DMS153 treated with DMSO at 0.1 percent for 48 hours (cell line): ENCODE data around the gene MAGI2.
"Not testable (repeated sequence)": the region's sequence is repeated elsewhere in the genome, so short reads cannot be mapped to it uniquely, and the experiment has no call there.

Experiments used
- DNase-seq: peaks from one replicate; lab custom pipeline; 2025; ENCODE audit not compliant: unreplicated experiment; lab: John Stamatoyannopoulos, UW

The MAGI2 gene

DNA sequence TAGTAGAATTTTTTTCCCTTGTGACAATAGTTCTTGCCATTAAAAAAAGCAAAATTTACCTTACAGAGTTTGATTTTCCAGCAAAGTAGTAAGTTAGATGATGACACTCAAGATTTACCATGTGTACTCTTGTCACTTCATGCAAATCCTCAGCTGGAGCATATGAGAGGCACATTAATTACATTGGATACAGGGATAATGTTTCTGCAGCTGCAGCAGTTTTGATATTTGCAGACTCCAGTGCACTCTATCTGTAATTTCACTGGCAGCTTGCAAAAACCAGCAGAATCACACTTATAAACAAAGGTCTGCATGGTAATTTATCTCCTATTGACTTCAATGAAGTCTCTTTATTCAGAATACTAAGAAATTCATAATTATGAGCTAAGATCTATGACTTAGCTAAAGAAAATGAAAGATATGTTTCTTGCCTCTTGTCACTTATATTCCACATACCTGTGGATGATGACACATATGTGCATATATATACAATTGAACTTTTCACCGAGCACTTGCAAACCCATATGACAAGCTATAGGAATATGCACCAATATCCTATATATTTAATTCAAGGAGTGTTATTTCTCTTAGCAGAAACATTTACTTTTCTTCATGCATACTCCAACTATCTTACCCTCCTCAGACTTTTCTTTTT is 1124.3 kb downstream of the MAGI2 start:
- no peak for DNase-seq

- no peak for DNase-seq
Observed at GRCh38 chr7:78327718-78328117, 1125.7 kb downstream of the MAGI2 start.

DNA sequence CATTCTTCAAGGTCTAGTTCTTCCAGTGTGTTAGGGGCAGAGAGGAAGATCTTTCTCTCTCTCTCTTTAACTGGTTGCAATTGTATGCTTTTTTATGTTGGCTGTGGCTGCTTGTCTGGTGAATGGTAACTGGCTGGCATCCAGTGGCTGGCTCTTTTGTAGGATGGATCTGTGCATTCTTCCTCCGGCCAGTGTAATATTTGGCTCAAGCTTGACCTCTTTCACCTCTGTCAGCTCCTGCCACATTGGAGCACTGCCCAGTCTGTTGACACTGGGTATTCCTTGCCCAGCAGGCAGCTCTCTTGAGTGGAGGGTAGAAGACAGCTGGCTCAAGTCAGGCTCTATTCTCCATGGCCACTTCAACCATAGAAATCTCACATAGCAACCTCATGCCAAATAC is 1126.6 kb downstream of the MAGI2 start:
- DNase-seq = no peak

DNA sequence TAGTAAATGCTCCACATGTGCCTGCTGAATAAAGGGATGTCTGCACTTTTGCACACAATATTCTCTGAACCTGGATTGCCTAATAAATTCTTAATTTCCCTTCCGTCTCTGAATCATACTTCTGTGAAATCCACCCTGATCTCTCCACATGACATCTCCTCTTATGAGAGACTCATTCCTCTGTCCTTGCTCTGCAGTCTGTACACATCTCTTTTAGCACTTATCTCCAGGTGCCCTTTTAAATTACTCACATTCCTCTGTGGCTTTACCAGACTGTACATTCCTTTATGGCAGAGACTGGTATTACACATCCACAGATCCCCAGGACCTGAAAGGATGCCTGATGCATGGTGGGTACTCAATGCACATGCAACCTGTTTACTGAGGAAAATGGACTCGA is 1127.3 kb downstream of the MAGI2 start:
- no peak for DNase-seq

DNA sequence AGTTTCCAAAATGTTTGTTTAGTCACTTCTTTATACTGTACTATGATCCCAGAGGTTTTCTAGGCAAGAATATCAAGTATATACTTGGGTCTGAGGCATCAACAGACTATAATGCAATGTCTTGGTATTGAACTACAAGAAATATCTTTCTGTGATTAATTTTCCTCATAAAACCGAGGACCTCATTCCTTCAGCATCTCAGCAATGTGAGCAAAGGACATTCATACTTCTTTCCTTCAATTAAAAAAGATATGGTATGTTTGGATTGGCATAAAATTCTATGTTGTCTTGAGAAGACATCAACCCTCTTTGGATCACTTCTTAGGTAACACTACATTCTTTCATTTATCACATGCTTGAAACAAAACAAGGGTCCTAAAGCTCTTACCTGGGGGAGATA is 1130.3 kb downstream of the MAGI2 start:
- DNase-seq = no peak

DNA sequence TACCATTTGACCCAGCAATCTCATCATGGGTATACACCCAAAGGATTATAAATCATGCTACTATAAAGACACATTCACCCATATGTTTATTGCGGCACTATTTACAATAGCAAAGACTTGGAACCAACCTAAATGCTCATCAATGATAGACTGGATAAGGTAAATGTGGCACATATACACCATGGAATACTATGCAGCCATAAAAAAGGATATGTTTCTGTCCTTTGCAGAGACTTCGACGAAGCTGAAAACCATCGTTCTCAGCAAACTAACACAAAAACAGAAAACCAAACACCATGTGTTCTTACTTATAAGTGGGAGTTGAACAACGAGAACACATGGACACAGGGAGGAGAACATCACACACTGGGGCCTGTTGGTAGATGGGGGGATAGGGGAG is 1131.2 kb downstream of the MAGI2 start:
- not testable (repeated sequence) for DNase-seq

DNA sequence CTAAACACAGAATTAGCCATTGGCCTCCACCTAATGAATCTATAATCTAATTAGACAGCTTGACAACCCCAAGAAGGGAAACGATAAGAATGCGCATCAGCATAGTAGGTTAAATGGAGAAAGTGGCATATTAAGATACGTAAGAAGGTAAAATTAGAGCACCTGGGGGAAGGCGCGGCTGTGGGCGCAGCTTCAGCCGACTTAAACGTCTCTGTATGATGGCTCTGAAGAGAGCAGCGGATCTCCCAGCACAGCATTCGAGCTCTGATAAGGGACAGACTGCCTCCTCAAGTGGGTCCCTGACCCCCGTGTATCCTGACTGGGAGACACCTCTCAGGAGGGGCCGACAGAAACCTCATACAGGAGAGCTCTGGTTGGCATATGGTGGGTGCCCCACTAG is 1136.1 kb downstream of the MAGI2 start:
- no peak for DNase-seq

GRCh38 chr7:78316110-78316509 is 1137.4 kb downstream of the MAGI2 start:
- no peak for DNase-seq

- no peak for DNase-seq
Observed at GRCh38 chr7:78315119-78315518, 1138.3 kb downstream of the MAGI2 start.

DNA sequence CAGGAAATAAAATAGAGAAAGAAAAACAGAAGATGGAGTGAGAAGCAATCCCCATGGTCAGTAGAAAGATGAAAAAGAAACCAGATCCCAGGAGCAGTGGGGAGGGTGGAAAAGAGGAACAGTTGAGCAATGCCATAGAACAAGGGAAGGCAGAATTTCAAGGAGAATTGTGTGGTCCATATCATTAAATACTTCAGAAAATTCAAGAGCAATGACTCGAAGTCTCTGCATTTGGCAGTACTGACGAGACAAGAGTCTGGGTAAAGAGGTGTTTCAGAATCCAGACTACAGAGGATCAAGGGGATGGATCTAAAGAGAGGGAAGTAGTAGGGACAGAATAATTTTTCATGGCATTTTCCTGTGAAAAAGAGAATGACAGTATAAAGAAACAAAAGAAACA is 1142.3 kb downstream of the MAGI2 start:
- DNase-seq = no peak

DNA sequence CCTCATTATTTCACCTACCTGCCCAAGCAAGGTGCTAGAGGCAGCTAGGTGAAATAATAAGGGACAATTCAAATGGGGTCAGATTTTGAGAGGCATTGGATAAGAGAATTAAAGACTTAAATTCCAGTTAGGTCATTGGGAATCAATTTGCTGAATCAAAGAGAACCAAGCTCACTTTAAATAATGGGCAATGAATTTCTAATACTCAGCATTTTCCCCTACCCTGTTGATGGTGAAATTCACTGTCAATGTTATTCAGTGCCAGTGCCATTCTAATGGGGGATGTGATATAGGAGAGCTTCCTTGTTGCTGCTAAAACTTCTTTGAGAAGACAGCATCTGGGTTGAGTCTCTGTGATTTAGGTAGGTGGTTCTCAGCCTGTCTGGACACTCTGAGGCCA is 1145.6 kb downstream of the MAGI2 start:
- no peak for DNase-seq

- no peak for DNase-seq
Observed at GRCh38 chr7:78306634-78307033, 1146.8 kb downstream of the MAGI2 start.

DNA sequence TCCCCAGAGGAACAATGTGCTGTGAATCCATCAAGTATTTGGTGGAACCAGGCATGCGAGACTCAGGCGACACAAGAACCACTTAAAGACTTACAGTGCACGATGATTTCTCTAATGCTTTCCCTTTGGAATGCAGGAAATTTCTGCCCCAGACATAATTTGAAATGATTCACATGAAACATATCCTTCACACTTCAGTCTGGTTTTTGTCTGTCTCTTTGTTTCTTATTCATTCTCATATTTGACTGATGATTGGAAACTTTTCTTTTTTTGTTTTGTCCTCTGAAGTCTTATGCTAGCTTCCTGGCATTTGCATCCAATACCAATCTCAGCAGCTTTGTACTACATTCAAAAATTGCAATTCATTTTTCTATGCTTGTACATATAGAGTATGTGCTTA is 1152.1 kb downstream of the MAGI2 start:
- no peak for DNase-seq

- no peak for DNase-seq
Observed at GRCh38 chr7:78299088-78299487, 1154.4 kb downstream of the MAGI2 start.

DNA sequence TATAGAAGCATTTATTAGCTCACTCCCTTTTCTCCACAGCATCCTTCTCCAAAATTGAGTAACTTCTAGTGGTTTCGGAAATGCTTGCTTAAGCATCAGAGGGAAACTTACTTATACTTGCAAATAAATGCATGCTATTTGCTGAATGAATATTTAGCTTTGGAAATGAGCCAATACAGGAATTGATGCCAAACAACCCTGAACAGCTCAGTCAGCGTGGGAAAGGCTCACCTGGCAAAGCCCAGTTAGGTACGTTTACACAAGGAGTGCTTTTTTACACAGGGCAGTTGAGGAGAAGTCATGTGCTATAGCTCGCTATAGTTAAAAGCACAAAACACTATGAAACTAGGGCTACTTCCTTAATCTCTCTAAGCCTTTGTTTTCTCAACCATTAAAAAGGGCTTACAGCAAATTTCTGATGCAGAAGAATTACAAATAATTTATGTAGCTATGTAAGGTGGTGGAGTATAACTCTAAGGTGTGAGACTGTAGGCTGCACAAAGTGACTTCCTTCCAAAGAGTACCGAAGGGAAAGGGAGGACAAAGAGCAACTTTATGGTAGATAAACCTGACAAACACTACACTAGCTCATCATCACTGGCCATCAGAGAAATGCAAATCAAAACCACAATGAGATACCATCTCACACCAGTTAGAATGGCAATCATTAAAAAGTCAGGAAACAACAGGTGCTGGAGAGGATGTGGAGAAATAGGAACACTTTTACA is 1156.7 kb downstream of the MAGI2 start:
- peak; percentile 16 for DNase-seq

GRCh38 chr7:78296046-78296597 is 1157.3 kb downstream of the MAGI2 start:
- no peak for DNase-seq

DNA sequence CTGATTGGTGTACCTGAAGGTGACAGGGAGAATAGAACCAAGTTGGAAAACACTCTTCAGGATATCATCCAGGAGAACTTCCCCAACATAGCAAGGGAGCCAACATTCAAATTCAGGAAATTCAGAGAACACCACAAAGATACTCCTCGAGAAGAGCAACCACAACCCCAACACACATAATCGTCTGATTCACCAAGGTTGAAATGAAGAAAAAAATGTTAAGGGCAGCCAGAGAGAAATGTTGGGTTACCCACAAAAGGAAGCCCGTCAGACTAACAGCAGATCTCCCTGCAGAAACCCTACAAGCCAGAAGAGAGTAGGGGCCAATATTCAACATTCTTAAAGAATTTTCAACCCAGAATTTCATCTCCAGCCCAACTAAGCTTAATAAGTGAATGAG is 1164.0 kb downstream of the MAGI2 start:
- DNase-seq = not testable (repeated sequence)

DNA sequence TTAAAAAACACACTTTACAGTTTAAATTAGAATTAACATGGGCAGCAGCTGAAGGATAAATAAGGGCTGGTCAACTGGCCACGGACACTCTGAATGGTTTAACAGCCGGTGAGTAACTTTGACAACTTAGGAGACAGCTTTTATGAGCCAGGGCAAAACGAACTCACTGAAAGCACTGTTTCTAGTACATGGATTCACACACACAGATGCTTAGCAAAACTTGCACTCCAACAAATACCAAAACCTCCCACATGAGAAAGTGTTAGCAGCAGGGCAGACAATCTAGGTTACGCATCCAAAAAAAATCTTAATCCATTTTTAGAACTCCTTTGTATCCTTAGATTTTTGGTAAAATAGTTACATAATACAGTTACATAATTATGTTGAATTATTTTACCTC is 1168.5 kb downstream of the MAGI2 start:
- DNase-seq = no peak

DNA sequence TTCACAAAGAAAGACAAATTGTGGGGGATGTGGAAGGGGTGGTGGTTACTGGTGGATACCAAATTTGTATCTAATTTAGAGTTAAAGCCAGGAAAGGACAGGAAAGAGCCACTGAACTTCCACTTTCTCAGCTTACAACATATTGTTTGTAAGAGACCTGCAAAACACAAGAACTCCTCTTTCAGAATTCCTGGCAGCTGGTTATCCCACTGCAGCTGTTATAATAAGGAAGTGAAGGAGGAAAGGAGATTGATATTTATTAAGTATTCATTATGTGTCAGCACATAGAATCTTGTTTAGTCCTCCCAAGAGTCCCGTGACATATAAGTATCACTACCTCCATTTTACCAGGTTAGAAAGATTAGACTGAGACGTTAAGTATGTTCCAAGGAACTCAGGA is 1173.2 kb downstream of the MAGI2 start:
- DNase-seq = no peak

DNA sequence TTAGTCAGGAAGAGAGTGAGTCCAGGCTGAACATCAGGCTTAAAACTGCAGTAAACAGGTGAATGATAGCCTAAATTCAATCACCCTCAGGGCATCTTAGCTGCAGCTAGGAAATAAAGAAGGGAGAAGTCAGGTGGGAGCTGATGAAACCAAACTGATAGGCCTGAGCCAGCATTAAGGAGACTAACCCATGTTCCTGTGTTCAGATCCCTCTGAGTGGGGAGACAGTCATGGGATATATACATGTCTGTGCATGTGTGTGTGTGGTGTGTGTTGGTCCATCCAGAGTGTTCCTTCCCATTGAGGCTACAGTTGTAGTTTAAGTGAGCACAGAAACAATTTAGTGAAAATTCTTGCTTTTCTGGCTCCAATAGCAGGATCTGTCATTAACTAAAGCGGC is 1174.0 kb downstream of the MAGI2 start:
- DNase-seq = no peak

DNA sequence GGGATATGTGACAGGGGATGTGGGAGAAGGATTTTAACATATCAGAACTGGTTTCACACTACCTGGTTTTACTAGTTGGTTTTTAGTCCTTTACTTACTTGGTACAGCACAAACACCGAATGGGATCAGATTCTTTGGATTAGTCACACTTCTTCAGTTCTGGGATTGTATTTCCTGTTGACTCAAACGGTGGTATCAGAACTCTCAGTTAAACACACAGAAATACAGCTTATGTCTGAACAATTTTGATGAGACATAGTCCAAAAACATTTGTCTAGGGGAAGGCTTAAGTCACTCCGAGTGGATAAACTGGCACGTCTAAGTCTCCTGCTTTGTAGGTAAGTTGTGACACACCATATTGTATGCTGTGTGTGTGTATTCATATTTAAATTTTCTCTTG is 1174.4 kb downstream of the MAGI2 start:
- no peak for DNase-seq

GRCh38 chr7:78267141-78267540 is 1186.3 kb downstream of the MAGI2 start:
- no peak for DNase-seq

- no peak for DNase-seq
Observed at GRCh38 chr7:78265486-78265885, 1188.0 kb downstream of the MAGI2 start.
